Panc1 (cell line): ENCODE results near the gene SARNP. TPM values are rescaled to one million over a fixed set of nuclear protein-coding genes. Genes with fewer than 3 reads are reported as not detected.
"Not testable (repeated sequence)": the region's sequence is repeated elsewhere in the genome, so short reads cannot be mapped to it uniquely, and the experiment has no call there.

Experiments
- ATAC-seq: fragments of 200-7000 bp; cut with Tn5 transposase; 2 replicates; pipeline ENCODE4 v1.9.1; 2020; ENCODE audit warnings: mild to moderate bottlenecking, moderate library complexity
- Bru-seq: library from RNA; stranded (reverse); fragments of 400-500 nt; gene quantifications from one replicate; lab custom pipeline; 2021; lab: Mats Ljungman, UMichigan
- BruChase-seq, 2 experiments: library from RNA; stranded (reverse); fragments of 400-500 nt; gene quantifications; one replicate each; lab custom pipeline; 2021; lab: Mats Ljungman, UMichigan
- BruUV-seq: library from RNA; stranded (reverse); fragments of 400-500 nt; replicated peaks from 2 replicates; lab custom pipeline; 2021; lab: Mats Ljungman, UMichigan
- CTCF ChIA-PET: fragments of 300-600 bp; sonication (Branson Sonifier 250); formaldehyde crosslinking; loops from one replicate; lab custom pipeline; 2022; ENCODE audit warnings: antibody characterized with exemption; lab: Charles Lee
- POLR2A ChIA-PET: fragments of 300-600 bp; sonication (Branson Sonifier 250); formaldehyde crosslinking; loops from one replicate; lab custom pipeline; 2022; ENCODE audit warnings: antibody characterized with exemption; lab: Charles Lee
- DNase-seq: peaks from one replicate; pipeline ENCODE4 v3.0.0-alpha.2; 2010; ENCODE audit warnings: low read depth, low spot score
- H3K27ac ChIP-seq: 2 replicates; pipeline ENCODE4 v1.5.1; 2011; ENCODE audit warnings: mild to moderate bottlenecking, low read length, inconsistent platforms
- H3K27me3 ChIP-seq: fragments of 200-500 bp; sonication (Bioruptor generic); 2 replicates; pipeline ENCODE4 v1.6.0; 2014; ENCODE audit warnings: low read length, inconsistent platforms; ENCODE audit not compliant: control insufficient read depth, insufficient read depth
- H3K36me3 ChIP-seq: fragments of 200-500 bp; sonication (Bioruptor generic); 2 replicates; pipeline ENCODE4 v1.5.1; 2014; ENCODE audit warnings: inconsistent platforms, mild to moderate bottlenecking, low read length, moderate library complexity; ENCODE audit not compliant: control insufficient read depth, insufficient read depth
- H3K4me1 ChIP-seq: 2 replicates; pipeline ENCODE4 v1.5.1; 2011; ENCODE audit warnings: inconsistent platforms, mild to moderate bottlenecking, low read length, moderate library complexity; ENCODE audit not compliant: control insufficient read depth, insufficient read depth
- H3K4me3 ChIP-seq, 2 experiments: 2 replicates each; pipeline ENCODE4 v1.5.1; 2011 to 2012; ENCODE audit warnings: low read depth in 2 of 2, low read length in 2 of 2, mild to moderate bottlenecking in 2 of 2, inconsistent platforms in 1 of 2, moderate library complexity in 1 of 2
- H3K9me3 ChIP-seq: fragments of 200-500 bp; sonication (Bioruptor generic); 2 replicates; pipeline ENCODE4 v1.5.1; 2014; ENCODE audit warnings: low read depth, mild to moderate bottlenecking, inconsistent platforms, low read length, moderate library complexity; ENCODE audit not compliant: control insufficient read depth, insufficient read depth
- CTCF ChIP-seq: fragments of 450-650 bp; IDR thresholded peaks from 2 replicates; pipeline ENCODE4 v1.5.1; 2017; ENCODE audit warnings: mild to moderate bottlenecking
- POLR2AphosphoS5 ChIP-seq: IDR thresholded peaks from 2 replicates; pipeline ENCODE4 v1.6.1; 2012; ENCODE audit warnings: mild to moderate bottlenecking, low read depth, low read length, moderate library complexity
- REST ChIP-seq, 2 experiments: IDR thresholded peaks; 2 replicates each; pipeline ENCODE4 v1.6.1; 2011 to 2012; ENCODE audit warnings: low read depth in 2 of 2, control low read depth in 1 of 2, low read length in 1 of 2, mild to moderate bottlenecking in 1 of 2, moderate library complexity in 1 of 2; ENCODE audit not compliant: insufficient read depth in 1 of 2
- SIN3A ChIP-seq: IDR thresholded peaks from 2 replicates; pipeline ENCODE4 v1.6.1; 2012; ENCODE audit warnings: low read depth, mild to moderate bottlenecking, low read length, moderate library complexity, borderline replicate concordance; ENCODE audit not compliant: insufficient read depth
- TCF7L2 ChIP-seq: IDR thresholded peaks from 2 replicates; pipeline ENCODE4 v1.6.1; 2011; ENCODE audit warnings: mild to moderate bottlenecking, low read depth, low read length, inconsistent platforms
- in situ Hi-C: cut with HindIII; loops from 2 replicates; pipeline ENCODE4 v1.10.0; 2016; ENCODE audit warnings: low sequenced_read_pairs, low pct_unique_long_range_greater_than_20kb
- intact Hi-C: fragments of 100-400 bp; cut with micrococcal nuclease; formaldehyde crosslinking; loops from one replicate; pipeline ENCODE4 v1.10.0; 2022; ENCODE audit not compliant: unreplicated experiment
- long read RNA-seq: library from polyadenylated mRNA; unstranded; transcript quantifications from one replicate; pipeline ENCODE4 v2.0.0, GENCODE V29; 2021; ENCODE audit not compliant: unreplicated experiment
- polyA plus RNA-seq: library from polyadenylated mRNA; unstranded; fragments of >200 nt; gene quantifications from one replicate; pipeline ENCODE4 v1.2.1, GENCODE V29; 2012; ENCODE audit warnings: missing spikeins; ENCODE audit not compliant: insufficient read length
- total RNA-seq: library from RNA; stranded (reverse); gene quantifications from one replicate; pipeline ENCODE4 v1.2.1, GENCODE V29; 2021; ENCODE audit not compliant: unreplicated experiment

The SARNP gene
- total RNA-seq (69.3 TPM), Bru-seq, nascent RNA (percentile 92 among the genes with signal in this experiment), BruChase-seq, experiment 1, labeled RNA remaining after a 2-hour chase (percentile 90 among the genes with signal in this experiment), BruChase-seq, experiment 2, labeled RNA remaining after a 6-hour chase (percentile 92 among the genes with signal in this experiment)
- 51.9 TPM for polyA plus RNA-seq
- long read RNA-seq, transcript SARNP-201 (11 exons, 926 nt): major isoform, 41 of 55 reads
- long read RNA-seq, transcript SARNP-202 (12 exons, 1,163 nt): minor isoform, 6 of 55 reads
- long read RNA-seq, partial matches to known transcripts: 4 of 55 reads
- long read RNA-seq, other reads (novel, unspliced or antisense): 3 of 55 reads

GRCh38 chr12:55817345-55818139 lies at the start of gene SARNP, which contains the start of gene ORMDL2:
TSS of gene SARNP (minus strand) at chr12:55817724. CDS start at chr12:55817701, 23 bp downstream.
TSS of gene ORMDL2 (plus strand) at chr12:55818041. CDS start at chr12:55819000, 959 bp downstream.
- peaks cover 37% of the 10 kb centered on the region for H3K36me3 ChIP-seq
- H3K4me1 ChIP-seq: peaks cover 16% of the 10 kb centered on the region
- ATAC-seq (peak; percentile 97), DNase-seq (peak; percentile 100)
- no peaks in the 10 kb centered on the region for H3K9me3 ChIP-seq
- no peaks in the 10 kb centered on the region for H3K27me3 ChIP-seq
- CTCF ChIA-PET: interaction anchor here (0.5 to 2.1 kb wide), 4 partner anchors 9 to 212 kb away, joined by 3 to 11 read pairs (median 4); no protein-coding TSS in a partner anchor
- H3K4me3 ChIP-seq: peak within 1 kb of the TSS; percentile 89 to 100
- in situ Hi-C loops: no loop called here
- no TSS peak for BruUV-seq
- peak within 1 kb of the TSS; percentile 100 for H3K27ac ChIP-seq
- POLR2A ChIA-PET: interaction anchor here (0.6 to 1.5 kb wide), 6 partner anchors 12 to 156 kb away, joined by 3 to 21 read pairs (median 4); partner anchors contain the start of genes DNAJC14 and RAB5B
- intact Hi-C loops: loop anchor here (5.0 kb wide), 1 partner anchor 80 kb away; no protein-coding TSS in a partner anchor
- TF ChIP-seq REST (IDR thresholded peaks at IDR 0.05; ENCODE audit: insufficient read depth in 1 of 2, low read depth in 2 of 2, low read length in 1 of 2): no peak
- TF ChIP-seq SIN3A: 0 out of 2 replicates have a peak, but pooled peaks have one; percentile 57
- peak; percentile 89; the same call in 1 of the 2 replicates for TF ChIP-seq POLR2AphosphoS5

- H3K4me3 ChIP-seq, POLR2A ChIA-PET, H3K36me3 ChIP-seq, DNase-seq, in situ Hi-C loops, H3K9me3 ChIP-seq, BruUV-seq, H3K27ac ChIP-seq, ATAC-seq, CTCF ChIA-PET, H3K4me1 ChIP-seq, H3K27me3 ChIP-seq, intact Hi-C loops: not testable (repeated sequence)
Measured at GRCh38 chr12:55866454-55867004, 49.0 kb upstream of the SARNP start.

- Histone ChIP-seq H3K27ac (no peak overlapping the region), H3K9me3 (peaks cover 7% of the 10 kb centered on the region; the same call in 1 of the 2 replicates), H3K27me3 (no peaks in the 10 kb centered on the region), H3K4me3 (no peak overlapping the region), H3K4me1 (no peaks in the 10 kb centered on the region), H3K36me3 (no peaks in the 10 kb centered on the region)
- POLR2A ChIA-PET: interaction anchor here (0.6 kb wide), 2 partner anchors 23 to 25 kb away, joined by 3 read pairs; no protein-coding TSS in a partner anchor
- intact Hi-C loops (no loop called here), in situ Hi-C loops (no loop called here)
- TF ChIP-seq SIN3A (no peak), REST (IDR thresholded peaks at IDR 0.05; ENCODE audit: insufficient read depth in 1 of 2, low read depth in 2 of 2, low read length in 1 of 2) (no peak), POLR2AphosphoS5 (no peak), CTCF (no peak), TCF7L2 (no peak)
- DNase-seq: no peak
- ATAC-seq: no peak
- CTCF ChIA-PET: interaction anchor here (0.7 kb wide), 1 partner anchor 230 kb away, joined by 4 read pairs; no protein-coding TSS in a partner anchor
- BruUV-seq: no TSS peak
Measured at GRCh38 chr12:55865327-55865726, 47.8 kb upstream of the SARNP start.
